Fibroblast of upper back skin (primary cell): ENCODE results near the gene JUP.
"Not testable (repeated sequence)": the region's sequence is repeated elsewhere in the genome, so short reads cannot be mapped to it uniquely, and the experiment has no call there.

Experiments
- DNase-seq: peaks from one replicate; pipeline ENCODE4 v3.0.0-alpha.2; 2013

Gene JUP

GRCh38 chr17:41786227-41787020 lies at the start of gene JUP:
Gene JUP, minus strand, starts transcription at chr17:41786711. Its CDS starts 14,857 bp downstream, at chr17:41771854.
- peak; percentile 97 for DNase-seq

GRCh38 chr17:41835800-41836549 lies 49.5 kb upstream of the JUP start, which contains the start of gene NT5C3B:
Gene NT5C3B, minus strand, starts transcription at chr17:41836232. Its CDS starts 39 bp downstream, at chr17:41836193.
- DNase-seq = peak; percentile 47

- DNase-seq = no peak
Observed at GRCh38 chr17:41835214-41835799, 48.8 kb upstream of the JUP start.

- DNase-seq = not testable (repeated sequence)
Observed at GRCh38 chr17:41829961-41830360, 43.5 kb upstream of the JUP start.

GRCh38 chr17:41825175-41825845 lies 38.8 kb upstream of the JUP start:
- no peak for DNase-seq

GRCh38 chr17:41824086-41824485 lies 37.6 kb upstream of the JUP start:
- DNase-seq = no peak

GRCh38 chr17:41823580-41823979 lies 37.1 kb upstream of the JUP start:
- DNase-seq = no peak

GRCh38 chr17:41823141-41823524 lies 36.6 kb upstream of the JUP start:
- DNase-seq = no peak

GRCh38 chr17:41822216-41823140 lies 36.0 kb upstream of the JUP start:
- DNase-seq = no peak

- DNase-seq = no peak
Observed at GRCh38 chr17:41821776-41822175, 35.3 kb upstream of the JUP start.

GRCh38 chr17:41818024-41818423 lies 31.5 kb upstream of the JUP start:
- no peak for DNase-seq

- no peak for DNase-seq
Observed at GRCh38 chr17:41816637-41817320, 30.3 kb upstream of the JUP start.

GRCh38 chr17:41814195-41814594 lies 27.7 kb upstream of the JUP start:
- peak; percentile 35 for DNase-seq

GRCh38 chr17:41813699-41814124 lies 27.2 kb upstream of the JUP start:
- DNase-seq = no peak

GRCh38 chr17:41813152-41813680 lies 26.7 kb upstream of the JUP start:
- DNase-seq = no peak

- peak; percentile 95 for DNase-seq
Observed at GRCh38 chr17:41812381-41813151, 26.1 kb upstream of the JUP start, which contains the start of gene FKBP10. Gene FKBP10, plus strand, starts transcription at chr17:41813004. Its CDS starts 31 bp downstream, at chr17:41813035.

GRCh38 chr17:41811549-41812380 lies 25.3 kb upstream of the JUP start, which contains the start of gene P3H4:
Gene P3H4, minus strand, starts transcription at chr17:41811949. Its CDS starts 34 bp downstream, at chr17:41811915.
- peak; percentile 69 for DNase-seq

- DNase-seq = no peak
Observed at GRCh38 chr17:41810659-41811548, 24.4 kb upstream of the JUP start.
